ENCODE data around the gene BRF1.
A peak's percentile ranks its signal among the peaks of the same experiment; 100 is the strongest.

The BRF1 gene

DNA sequence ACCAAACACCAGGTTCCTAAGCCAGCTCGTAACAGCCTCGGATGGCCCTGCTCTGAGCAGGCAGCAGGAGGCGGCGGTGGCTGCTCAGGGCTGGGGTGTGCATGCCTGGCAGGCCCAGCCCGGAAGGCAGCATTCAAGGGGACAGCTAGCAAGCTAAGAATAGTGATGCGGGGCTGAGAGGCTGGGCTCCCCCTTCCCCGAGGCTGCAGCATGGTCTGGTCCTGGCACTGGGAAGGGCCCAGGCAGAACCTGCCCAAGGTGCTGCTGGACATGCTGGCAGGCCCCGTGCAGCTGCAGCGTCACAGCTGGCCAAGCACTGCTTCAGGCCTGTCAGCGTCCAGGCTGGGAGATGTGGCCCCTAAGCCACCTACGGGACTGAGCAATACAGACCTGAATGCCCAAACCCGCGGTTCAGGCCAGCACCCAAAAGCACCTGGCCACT, 93.3 kb downstream of the BRF1 start:
- DNase-seq, result no peak

DNA sequence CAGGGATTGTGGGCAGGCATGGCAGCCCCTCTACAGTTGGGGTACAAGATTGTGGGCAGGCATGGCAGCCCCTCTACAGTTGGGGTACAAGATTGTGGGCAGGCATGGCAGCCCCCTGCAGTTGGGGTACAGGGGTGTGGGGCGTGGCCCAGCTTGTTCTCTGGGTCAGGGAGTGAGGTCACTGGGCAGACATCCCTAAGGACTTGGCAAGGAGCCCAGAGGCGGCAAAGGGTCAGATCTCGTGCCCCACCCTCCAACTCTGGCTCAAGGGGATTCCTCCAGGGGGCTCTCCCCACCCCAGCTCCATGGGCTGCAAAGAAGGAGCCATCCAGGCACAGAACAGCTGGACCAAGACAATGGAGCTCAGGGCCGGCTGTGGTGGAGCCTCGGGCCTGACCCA, 93.9 kb downstream of the BRF1 start:
- no peak for DNase-seq

DNA sequence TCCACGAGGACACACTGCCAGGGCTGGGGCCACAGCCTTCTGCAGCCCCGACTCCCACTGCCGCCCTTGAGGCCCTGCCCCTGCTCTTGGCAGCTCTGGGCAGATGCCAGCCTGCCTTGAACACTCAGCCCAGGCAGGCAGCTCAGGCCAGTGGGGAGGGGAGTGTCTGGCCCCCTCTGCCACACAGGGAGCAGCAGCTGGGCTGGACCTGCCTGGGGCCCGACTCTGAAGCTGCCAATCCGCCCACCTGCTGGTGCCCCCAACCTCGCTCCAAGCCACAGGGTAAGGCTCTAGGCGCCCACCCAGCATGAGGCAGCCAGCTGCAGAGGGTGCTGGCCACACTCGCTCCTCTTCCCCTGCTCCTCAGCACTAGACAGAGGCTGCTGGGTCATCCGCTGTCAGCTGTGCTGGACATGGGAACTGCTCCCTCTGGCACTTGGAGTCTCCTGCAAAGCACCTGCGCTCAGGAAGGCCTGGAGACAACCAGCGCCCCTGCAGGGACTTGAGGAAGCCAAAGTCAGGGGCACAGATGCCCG, 95.1 kb downstream of the BRF1 start:
- no peak for DNase-seq

DNA sequence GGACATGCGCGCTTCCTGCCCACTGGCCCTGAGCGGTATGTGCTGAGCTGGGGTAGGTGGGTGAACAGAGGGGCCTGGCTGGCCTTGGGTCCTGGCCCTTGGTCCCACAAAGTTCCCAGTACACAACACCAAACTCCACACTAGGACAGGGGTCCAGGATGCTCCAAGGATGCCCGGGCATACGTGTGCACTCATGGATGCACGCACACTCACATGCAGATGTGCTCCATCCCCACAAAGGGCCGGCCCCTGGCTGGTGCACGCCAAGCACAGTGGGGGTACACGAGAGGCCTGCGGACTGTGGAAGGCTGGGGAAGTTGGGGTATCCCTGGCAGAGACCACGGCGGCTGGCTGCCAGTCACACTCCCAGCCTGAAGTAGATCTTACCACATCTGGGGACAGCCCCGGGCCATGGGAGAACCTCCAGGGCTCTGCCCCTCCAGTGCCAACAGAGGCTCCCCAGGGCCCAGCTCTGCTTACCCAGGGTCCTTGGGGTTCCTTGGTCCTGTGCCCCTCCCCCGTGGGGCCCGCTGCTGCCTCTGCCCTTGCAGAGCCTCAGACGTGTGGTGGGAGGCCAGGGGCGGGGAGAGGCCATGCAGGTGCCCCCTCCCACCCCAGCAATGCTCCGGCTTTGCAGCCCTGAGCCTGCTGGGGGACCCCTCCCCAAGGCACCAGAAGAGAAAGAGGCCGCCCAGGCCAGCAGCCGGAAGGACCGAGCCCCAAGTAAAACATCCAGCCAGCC, 95.7 kb downstream of the BRF1 start:
- no peak for DNase-seq

DNA sequence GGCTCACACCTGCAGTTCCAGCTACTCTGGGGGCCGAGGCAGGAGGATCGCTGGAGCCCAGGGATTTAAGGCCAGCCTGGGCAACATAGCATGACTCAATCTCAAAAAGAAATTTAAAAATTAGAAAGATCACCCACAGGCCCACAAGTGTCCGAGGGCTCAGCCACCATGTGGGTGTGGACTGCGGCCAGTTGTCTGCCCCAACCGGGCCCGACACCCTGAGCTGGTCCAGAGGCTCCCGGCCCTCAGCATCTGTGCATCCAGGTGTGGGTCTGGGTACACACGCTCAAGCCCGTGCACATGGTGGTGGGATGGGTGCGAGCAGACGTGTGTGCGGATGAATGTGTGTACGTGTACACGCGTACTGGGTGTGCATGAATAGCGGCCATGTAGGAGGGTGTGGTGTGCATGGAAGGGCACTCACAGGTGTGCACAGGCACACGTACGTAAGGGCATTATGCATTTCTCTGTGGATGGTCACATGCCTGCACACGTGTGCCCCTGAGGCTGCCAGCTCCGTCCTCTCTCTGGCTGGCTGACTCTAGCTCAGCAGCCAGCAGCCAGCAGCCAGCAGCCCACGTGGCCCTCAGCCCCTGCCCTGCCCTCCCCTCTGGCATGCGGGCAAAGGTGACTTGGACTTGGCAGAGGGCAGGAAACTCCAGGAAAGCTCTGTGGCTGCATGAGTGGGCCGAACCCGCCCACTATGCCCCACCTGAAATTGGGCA, 96.4 kb downstream of the BRF1 start:
- no peak for DNase-seq

DNA sequence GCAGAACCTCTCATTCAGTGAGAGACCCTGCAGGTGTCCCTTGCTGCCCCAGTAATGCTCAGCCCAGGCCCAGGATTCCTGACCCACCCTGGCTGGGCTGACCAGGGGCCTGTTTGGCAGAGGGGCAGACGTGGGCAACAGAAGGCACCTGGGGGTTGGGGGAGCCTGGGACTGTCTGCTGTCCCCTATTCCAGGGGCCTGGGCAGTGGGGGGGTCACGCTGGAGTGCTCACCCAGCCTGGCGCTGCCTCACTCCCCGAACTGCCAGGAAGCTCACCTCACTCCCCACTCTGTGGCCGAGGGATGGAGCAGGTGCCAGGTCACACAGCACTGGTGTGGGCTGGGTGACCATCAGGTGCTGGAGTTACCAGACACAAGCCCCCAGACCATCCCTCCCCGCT, 97.1 kb downstream of the BRF1 start:
- no peak for DNase-seq

DNA sequence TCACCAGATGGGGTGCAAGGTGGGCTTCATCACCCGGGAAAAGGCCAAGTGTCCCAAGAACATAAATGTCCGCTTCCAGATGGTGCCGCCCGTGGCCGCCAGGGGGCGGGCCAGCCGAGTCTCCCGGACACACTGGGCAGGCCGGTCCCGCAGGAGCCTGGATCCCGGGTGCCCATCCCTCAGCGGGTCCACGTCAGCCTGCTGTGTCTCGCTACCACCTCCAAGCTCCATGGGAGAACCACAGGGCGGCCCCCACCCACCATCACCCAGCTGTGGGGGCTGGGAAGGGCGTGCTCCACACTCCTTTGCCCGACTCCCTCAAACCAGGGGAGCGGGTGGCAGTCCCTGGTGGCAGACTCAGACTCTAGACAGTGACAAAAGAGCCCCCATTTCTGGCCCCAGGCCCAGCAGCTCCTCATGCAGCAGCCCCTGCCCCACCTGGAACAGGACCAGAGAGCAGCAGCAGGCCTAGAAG, 97.7 kb downstream of the BRF1 start:
- peak; percentile 54 to 65 for DNase-seq

DNA sequence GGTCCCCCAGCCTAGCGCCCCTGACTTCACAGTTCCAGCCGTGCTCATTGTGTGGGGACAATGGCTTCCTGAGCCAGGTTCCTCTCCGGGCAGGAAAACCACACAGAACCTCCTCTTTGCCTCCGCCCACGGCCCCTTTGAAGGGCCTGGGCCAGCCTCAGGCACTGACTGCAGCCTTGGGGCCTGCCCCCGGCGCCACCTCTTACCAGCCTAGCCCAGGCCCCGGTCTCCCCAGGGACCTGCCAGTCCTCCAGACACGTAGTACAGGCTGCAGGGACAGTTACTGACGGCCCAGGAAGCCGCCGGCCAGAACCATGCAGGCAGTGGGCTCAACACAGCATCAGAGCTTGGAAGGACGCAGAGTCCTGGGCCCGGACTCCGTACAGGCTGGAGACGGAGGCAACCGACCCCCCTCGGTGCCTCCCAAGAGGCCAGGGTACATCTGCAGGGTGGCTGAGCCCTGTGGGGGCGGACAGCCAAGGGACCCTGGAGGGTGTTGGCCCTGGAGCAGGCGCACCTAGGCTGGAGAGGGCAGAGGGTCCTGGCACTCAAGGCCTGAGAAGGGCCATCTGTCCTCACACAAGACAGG, 98.8 kb downstream of the BRF1 start:
- DNase-seq, result peak; percentile 20 to 36

DNA sequence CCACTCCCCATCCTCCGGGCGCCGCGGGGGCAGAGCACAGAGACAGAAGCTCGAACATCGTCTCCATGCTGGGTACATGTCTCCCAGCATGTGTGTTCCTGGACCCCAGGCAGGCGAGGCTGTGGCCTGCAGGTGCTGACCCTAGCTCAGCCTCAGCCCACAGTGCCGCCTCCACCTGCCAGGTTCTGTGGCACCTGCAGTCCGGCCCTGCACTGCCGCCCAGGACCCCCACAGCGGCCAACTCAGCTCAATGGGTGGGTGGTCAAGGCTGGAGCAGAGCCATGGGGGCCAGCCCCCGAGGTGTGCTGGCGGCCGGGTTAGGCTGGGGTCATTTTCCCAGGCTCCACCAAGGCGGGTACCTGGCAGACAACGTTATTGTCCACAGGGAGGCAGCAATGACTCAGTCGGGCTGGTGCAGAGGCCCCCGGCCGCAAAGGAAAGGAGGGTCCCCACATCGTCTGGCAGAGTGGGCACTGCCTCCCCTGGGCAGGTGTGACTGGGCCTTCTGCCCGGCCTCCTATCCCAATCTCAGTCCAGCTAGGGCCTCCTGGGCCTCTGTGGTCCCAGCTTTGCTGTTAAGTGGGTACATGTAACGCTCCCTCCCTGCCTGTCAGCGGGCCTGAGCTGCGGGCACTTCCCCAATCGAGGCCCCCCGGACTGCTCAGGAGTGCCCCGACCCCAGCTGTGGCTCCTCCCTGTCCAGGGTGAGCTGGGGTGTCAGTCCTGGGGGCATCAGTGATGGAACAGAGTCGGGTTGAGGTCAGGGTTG, 99.5 kb downstream of the BRF1 start:
- no peak for DNase-seq

DNA sequence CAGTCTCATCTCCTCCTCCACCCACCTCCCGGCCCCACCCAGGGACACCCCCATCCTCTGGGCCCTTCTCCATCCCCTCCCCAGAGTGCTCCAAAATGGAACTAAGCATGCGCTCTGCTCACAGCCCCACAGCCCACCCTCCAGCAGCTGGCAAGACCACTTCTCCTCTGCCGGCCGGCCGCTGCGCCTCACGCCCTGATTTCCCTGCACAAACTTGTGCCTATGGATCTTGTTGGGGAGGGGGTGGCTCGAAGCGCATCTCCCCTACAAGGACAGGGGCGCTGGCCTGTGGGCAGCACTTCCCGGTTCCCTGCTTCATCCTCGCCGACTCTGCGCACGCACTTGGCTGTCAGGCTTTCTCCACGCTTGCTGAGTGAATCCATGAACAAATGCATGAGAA, 100.2 kb downstream of the BRF1 start:
- DNase-seq, result no peak

DNA sequence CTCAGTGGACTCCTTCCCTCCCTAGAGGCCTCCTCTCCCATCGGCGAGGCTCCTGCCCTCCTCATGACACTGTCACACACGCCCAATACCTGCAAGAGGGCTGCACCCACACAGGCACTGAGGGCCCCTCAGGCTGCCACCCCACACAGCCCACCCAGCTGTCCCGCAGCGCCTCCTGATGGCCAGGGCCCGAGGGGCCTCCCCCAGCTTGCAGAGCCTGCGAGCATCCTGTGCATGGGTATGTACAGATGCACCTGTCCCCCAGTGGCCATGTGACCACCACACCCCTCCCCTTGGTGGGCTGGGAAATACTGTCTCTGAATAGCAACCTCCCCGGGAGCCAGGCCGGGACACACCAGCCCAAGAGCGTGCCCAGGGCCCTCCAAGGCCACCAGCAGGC, 100.7 kb downstream of the BRF1 start:
- DNase-seq, result no peak

DNA sequence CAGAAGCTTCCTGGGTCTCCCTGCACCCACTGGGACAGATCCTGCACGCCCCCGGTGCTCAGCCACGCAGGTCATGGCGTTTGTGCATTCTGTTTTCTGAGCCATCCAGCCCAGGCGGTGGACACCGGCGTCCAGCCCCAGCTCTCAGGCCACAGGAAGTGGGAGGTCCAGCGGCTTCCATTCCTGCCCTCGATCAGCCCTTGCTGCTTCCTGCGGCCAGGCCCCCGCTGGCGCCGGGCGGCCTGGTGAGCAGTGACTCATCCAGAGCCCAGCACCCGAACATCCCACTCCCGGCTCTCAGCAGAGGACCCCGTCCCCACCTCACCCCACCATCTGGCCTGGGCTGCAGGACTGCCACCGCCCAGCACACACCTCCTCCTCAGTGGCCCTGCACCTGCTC, 101.7 kb downstream of the BRF1 start:
- no peak for DNase-seq

DNA sequence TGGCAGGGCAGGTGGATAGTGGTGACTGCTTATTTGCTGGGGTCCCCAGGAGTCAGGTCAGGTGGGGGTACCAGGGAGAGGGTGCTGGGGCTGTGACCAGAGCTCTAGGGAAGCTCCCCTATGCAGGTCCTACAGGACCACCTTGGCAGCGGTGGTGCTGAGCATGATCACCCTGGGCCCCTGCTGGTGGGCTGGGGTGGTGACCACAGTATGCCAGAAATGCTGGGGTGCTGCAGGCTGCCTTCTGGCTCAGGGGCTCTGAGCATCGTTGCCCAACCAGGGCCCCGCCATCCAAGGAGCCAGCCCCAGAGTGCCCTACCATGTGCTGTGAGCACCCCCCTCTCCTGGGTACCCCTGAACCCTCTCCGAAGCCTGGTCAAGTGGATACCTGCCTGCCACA, 102.2 kb downstream of the BRF1 start:
- DNase-seq, result no peak

DNA sequence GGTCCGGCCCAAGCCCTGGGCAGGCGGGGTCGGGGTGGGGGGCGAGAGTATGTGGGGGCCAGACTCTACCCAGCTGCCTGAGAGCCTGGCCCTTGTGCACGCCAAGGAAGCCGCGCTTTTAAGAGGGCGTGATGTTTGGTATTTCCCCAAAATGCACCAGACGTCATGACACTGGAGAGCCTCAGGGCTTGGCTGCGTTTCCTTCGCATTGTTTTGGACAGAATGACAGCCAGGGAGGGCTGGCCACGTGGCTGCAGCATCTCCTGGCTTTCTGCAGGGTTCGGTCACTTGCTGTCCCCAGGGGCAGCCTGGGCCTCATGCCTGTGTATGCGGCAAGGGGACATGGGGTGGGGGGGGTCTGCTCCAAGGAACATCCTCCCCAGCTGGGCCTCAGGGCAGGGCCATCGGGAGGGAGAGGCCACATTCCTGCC, 103.6 kb downstream of the BRF1 start:
- no peak for DNase-seq

DNA sequence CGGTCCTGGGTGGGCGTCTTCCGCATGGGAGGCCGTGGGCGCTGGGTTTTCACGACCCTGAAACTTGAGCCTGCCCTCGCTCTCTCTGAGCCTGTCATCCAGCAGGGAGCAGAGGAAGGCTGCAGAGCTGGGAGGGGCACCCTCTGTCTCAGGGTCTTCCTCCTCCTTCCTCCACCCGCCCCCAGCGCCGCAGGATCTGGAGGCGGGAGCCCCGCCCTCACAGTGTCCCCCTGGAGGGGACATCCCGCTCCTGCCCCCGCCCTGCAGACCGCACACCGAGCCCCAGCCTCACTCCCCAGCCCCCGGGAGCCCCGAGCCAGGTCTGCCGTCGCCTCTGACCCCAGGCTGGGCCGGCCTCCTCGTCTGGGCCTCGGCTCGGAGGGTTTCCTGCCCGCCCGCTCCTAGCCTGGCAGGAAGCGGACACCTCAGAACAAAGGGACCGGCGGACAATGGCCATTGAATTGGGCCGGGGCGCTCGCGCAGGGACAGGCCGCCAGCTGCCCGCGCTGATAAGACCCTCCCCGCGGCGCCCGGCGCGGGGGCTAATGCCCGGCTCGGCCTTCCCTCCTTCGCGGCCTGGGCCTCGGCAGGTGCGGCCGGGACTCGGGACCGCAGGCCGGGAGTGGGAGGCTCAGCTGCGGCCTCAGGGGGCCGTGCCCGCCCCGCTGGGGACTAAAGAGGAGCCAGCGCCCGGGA, 104.4 kb downstream of the BRF1 start:
- DNase-seq, result no peak

DNA sequence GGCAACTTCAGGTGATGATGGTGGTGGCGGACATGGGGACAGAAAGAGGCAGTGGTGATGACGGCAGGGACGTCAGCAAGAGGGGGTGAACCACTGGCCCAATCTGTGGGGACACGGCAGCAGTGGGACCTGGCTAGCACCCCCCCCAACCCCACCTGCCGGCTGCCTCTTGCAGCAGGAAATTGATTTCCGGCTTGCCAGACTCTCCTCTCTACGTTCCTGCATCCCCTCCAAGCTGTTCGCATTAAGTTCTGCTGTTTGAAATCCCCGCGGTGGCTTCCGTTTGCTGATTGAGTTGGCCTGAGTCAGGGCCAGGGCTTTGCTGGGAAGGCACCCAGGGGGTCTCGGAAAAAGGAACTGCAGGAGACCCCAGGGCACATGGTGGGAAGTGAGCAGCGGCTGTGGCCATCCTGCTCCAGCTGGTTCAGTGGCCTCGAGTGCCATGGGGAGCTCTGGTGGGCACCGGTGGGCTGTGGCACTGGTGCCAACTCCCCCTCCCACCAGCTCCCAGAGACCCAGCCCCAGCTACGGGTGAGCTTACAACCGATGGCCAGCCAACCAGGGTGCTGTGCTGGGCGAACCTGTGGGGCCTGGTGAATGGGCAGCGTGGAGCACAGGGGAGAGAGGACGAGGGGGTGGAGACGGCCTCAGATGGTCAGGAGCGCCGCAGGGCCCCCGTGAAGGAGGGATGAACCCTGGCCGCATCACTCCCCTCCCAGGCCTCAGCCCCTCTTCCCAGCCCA, 105.1 kb downstream of the BRF1 start:
- no peak for DNase-seq

DNA sequence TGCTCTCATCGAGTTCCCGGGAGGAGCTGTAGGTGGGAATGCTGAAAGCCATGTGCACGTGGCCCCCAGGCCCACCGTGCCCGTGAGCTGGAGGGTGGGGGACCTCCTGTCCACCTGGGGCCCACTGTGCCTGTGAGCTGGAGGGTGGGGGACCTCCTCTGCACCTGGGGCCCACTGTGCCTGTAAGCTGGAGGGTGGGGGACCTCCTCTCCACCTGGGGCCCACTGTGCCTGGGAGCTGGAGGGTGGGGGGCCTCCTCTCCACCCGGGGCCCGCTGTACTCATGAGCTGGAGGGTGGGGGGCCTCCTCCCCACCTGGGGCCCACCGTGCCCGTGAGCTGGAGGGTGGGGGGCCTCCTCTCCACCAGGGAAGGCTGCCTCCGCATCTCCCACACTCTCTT, 105.8 kb downstream of the BRF1 start:
- DNase-seq, result no peak

DNA sequence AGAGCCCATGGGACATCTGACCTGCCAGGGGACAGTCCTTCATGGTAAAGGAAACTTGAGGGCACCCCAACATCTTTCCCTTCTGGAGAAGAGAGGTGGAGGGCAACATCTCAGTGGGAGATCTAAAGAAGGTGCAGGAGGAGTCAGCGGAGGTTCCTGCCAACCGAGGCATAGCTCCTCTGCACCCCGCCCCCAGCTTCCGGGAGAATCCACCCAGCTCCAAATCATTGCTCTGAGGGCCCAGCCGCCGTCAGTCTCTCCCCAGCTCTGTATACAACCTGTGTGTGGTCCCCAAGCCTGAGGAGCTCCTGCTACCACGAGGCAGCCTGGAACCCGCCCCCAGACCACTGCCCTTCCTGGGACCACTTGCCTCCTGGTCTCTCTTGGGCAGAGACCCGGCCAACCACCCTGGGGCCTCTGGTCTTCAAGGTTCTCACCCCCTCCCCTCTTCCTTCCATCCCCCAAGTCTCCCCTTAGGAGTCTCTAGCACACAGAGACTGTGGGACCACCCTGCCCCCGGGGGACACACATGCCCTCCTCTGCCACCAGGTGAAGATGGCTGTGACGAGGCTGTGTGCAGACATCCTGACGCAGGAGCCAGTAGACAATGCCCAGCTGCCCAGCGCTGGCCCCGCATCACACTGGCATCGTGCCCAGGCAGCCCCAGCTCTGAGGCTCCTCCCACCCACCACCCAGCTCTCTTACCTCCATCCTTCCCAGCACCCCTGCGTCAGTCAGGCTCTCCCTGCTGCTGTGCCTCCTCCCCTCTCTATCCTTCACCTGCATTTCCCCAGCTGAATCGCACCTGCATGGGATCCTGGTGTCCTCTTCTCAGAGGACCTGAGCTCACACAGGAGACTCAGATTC, 106.7 kb downstream of the BRF1 start:
- peak in 1 of 2 donors; percentile 28 for DNase-seq

DNA sequence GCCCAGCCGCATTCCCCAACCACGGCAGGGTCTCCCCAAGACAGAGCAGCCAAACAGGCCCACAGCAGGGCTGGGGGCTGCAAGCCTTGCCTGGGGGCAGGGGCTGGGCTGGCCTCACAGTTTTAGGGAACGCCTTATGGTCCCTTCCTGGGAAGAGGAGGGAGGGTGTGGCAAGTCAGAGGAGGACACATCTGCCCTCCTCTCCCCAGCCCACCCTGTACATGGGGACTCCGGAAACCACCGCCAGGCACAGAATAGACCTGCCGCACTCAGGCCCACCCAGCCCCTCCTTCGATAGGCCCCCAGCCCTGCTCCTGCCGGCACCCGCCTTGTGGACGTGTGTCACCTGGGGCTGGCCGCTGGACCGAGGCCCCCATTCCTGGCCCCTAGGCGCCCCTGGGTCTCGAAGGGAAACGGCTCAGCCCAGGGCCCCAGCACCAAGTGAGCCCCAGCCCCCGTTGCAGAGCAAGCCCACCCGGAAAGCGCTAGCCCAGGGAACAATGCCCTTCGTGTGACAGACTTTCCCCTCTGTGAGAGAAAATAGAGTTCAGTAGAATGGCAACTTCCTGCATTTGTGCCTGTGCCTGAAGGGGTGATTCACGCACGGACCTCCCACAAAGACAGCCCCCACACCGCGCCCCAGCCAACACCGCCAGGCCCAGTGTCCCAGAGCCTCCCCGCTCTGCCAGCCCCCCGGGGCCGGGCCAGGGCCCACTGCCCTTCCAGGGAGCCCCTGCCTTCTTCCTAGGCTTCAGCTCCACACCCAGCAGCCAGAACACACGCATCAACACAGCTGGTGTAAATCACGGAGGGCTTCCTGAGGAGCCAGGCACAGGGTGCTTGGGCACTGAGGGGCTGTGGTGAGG, 107.7 kb downstream of the BRF1 start:
- DNase-seq, result no peak

Measured in CD4-positive, alpha-beta T cell treated with Interferon alpha-2 for 1 hour (primary cell).